HUES6 (cell line): ENCODE measurements around the gene VAV2.
A peak's percentile ranks its signal among the peaks of the same experiment; 100 is the strongest.

ENCODE experiments used
- H3K27ac ChIP-seq: 2 replicates; pipeline ENCODE4 v1.7.0; 2013; ENCODE audit warnings: low read depth, mild to moderate bottlenecking, low read length, inconsistent platforms
- H3K27me3 ChIP-seq: 2 replicates; pipeline ENCODE4 v1.6.1; 2013; ENCODE audit warnings: low read length; ENCODE audit not compliant: control insufficient read depth, insufficient read depth
- H3K36me3 ChIP-seq: 2 replicates; pipeline ENCODE4 v1.6.1; 2013; ENCODE audit warnings: low read length; ENCODE audit not compliant: control insufficient read depth, insufficient read depth
- H3K4me1 ChIP-seq: 2 replicates; pipeline ENCODE4 v1.6.1; 2013; ENCODE audit warnings: low read length; ENCODE audit not compliant: control insufficient read depth, insufficient read depth
- H3K4me3 ChIP-seq: 2 replicates; pipeline ENCODE4 v1.5.1; 2013; ENCODE audit warnings: low read depth, low read length
- H3K9ac ChIP-seq: one replicate; pipeline ENCODE4 v1.6.1; 2013; ENCODE audit warnings: mild to moderate bottlenecking, low read length
- H3K9me3 ChIP-seq: 2 replicates; pipeline ENCODE4 v1.6.1; 2013; ENCODE audit warnings: low read depth, low read length; ENCODE audit not compliant: control insufficient read depth, insufficient read depth

Gene VAV2

DNA sequence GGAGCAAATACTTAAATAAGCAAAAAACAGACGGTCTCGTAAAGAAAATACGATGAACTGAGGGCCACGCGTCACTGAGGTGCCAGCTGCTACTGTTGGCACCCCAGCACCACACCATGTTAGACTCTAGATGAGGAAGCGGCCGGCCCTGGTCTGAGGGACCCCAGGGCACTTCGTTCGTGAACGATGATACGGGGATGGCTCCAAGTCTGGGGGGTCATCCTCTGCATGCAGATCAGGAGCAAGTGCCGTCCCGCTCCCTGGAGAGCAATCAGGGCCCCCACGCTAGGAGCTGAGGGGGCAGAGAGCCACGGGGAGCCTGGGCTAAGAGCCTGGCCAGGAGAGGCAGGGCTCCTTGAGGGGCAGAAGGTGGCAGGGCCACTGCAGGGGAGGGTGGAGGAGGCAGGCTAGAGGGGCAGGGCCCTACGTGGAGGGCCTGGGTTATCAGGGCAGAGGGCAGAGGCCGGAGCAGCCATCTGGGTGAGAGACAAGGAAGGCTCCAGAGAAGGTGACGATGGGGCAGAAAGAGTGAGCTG, 278.1 kb downstream of the VAV2 start:
- H3K9ac ChIP-seq = peak overlapping the region; percentile 25
- peaks cover 32% of the 10 kb centered on the region for H3K4me1 ChIP-seq
- no peaks in the 10 kb centered on the region for H3K9me3 ChIP-seq
- H3K36me3 ChIP-seq = no peaks in the 10 kb centered on the region
- H3K27ac ChIP-seq = no peak overlapping the region; the same call in 1 of the 2 replicates
- no peak overlapping the region for H3K4me3 ChIP-seq
- no peaks in the 10 kb centered on the region for H3K27me3 ChIP-seq

GRCh38 chr9:133713150-133713959, 278.8 kb downstream of the VAV2 start:
- Histone ChIP-seq H3K4me1 (peaks cover 32% of the 10 kb centered on the region), H3K4me3 (no peak overlapping the region), H3K9me3 (no peaks in the 10 kb centered on the region), H3K9ac (no peak overlapping the region), H3K27ac (no peak overlapping the region), H3K27me3 (no peaks in the 10 kb centered on the region), H3K36me3 (no peaks in the 10 kb centered on the region)

DNA sequence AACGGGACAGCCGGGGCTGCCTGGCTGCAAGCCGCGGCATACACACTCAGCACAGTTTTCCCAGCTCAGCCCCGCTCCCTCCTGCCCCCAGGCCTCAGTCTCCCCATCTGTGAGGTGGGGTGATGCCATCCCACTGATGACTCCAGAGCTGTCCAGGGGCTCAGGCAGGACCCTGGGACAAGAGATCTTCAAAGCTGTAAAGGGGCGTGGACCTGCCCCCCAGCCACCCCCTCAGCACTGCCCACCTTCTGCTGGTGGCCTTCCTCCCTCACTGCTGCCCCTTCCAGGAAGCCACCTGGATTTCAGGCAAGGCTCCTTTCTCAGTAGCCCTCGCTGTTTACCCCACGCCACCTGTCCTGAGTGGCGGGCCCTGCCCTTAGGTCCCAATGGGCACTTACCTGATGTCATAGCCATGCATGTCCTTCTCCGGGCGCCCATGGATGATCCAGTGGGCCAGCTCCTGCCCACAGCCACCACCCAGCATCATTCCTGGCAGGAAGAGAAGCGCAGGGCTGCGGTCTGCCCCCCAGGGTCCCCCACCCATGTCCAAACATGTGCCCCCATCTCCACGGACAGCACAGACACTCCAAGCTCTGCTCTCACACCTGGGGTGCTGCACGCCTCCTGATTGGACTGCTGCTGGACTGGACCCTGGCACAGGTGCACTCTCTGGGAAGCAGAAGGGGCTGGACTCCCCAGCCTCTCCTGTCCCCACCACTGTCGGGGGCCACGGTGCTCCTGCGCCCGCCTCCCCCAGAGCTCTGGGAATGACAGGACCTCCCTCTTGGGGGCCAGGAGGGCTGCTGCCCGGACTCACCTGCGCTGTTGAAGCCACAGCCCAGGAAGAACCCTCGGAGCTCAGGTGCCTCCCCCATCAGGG, 279.7 kb downstream of the VAV2 start:
- no peaks in the 10 kb centered on the region for H3K27me3 ChIP-seq
- H3K36me3 ChIP-seq = no peaks in the 10 kb centered on the region
- H3K27ac ChIP-seq = no peak overlapping the region
- no peak overlapping the region for H3K4me3 ChIP-seq
- H3K4me1 ChIP-seq = peaks cover 32% of the 10 kb centered on the region
- H3K9me3 ChIP-seq = no peaks in the 10 kb centered on the region
- no peak overlapping the region for H3K9ac ChIP-seq
